ENCODE measurements around the gene CCL23.

DNA sequence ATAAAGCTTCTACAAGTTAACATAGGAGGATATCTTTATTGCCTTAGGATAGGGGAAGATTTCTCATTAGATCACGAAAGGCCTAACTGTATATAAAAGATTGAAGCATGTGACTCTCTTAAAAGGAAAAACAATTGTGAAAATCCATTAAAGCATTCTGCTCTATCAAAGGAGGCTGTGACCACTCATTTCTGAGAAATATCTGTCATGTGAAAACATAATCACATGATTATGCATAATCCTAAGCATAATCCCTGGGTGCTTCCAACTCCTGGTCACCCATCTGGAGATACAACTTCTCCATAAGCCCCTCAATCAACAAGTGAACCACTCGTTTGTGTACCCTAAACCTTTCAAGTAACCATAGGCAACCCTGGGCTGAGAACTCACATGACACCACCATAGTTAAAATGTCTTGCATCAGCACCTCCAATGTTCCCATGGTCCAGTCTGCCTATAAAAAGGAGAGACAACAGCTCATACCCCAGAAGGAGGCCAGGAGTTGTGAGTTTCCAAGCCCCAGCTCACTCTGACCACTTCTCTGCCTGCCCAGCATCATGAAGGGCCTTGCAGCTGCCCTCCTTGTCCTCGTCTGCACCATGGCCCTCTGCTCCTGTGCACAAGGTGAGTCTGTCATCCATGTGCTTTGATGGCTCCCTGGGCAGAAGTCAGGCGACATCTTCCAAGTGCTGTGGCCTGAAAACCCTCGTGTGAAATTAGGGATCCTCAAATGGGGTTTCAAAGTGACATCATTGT is 46.2 kb upstream of the CCL23 start, which contains the start of gene CCL18:
- TF ChIP-seq, protein P1, sequence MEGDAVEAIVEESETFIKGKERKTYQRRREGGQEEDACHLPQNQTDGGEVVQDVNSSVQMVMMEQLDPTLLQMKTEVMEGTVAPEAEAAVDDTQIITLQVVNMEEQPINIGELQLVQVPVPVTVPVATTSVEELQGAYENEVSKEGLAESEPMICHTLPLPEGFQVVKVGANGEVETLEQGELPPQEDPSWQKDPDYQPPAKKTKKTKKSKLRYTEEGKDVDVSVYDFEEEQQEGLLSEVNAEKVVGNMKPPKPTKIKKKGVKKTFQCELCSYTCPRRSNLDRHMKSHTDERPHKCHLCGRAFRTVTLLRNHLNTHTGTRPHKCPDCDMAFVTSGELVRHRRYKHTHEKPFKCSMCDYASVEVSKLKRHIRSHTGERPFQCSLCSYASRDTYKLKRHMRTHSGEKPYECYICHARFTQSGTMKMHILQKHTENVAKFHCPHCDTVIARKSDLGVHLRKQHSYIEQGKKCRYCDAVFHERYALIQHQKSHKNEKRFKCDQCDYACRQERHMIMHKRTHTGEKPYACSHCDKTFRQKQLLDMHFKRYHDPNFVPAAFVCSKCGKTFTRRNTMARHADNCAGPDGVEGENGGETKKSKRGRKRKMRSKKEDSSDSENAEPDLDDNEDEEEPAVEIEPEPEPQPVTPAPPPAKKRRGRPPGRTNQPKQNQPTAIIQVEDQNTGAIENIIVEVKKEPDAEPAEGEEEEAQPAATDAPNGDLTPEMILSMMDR (IDR thresholded peaks at IDR 0.05): no peak
- TF ChIP-seq POLR2A (IDR thresholded peaks at IDR 0.05): no peak
